Ovary (tissue), 9 donors: Measurements from ENCODE around the gene OPCML. TPM values are rescaled to one million over a fixed set of nuclear protein-coding genes. Genes with fewer than 3 reads are reported as not detected.

Experiments
- DNase-seq, 5 donors: peaks; one replicate each; pipeline ENCODE4 v3.0.0-alpha.2; 2019 to 2020
- H3K27ac ChIP-seq, 2 donors: fragments of 200-600 bp; one replicate each; pipeline versions ENCODE4 v1.5.1 to v1.8.0; 2019 to 2022
- H3K27me3 ChIP-seq: fragments of 200-600 bp; one replicate; pipeline ENCODE4 v1.8.0; 2022
- H3K36me3 ChIP-seq: fragments of 200-600 bp; sonication (generic); one replicate; pipeline ENCODE4 v1.5.1; 2019
- H3K4me1 ChIP-seq: one replicate; pipeline ENCODE4 v1.8.1; 2013; ENCODE audit warnings: mild to moderate bottlenecking, moderate library complexity; ENCODE audit not compliant: insufficient read depth
- H3K4me3 ChIP-seq: fragments of 200-600 bp; sonication (generic); one replicate; pipeline ENCODE4 v1.5.1; 2017
- H3K9me3 ChIP-seq, 2 donors: fragments of 200-600 bp in 1 of 2; sonication (generic) in 1 of 2; one replicate each; pipeline versions ENCODE4 v1.5.1 to v1.8.1; 2013 to 2019; ENCODE audit warnings: mild to moderate bottlenecking in 1 of 2, moderate library complexity in 1 of 2
- CTCF ChIP-seq, 3 donors: fragments of 450-650 bp in 2 of 3; fragments of 200-600 bp in 1 of 3; IDR thresholded peaks; one replicate each; pipeline versions ENCODE4 v1.5.1 to v1.8.0; 2016 to 2022; ENCODE audit warnings: antibody characterized with exemption in 3 of 3, mild to moderate bottlenecking in 1 of 3
- EP300 ChIP-seq: sonication (generic); formaldehyde crosslinking; IDR thresholded peaks from one replicate; pipeline ENCODE4 v1.6.1; 2017; ENCODE audit warnings: antibody characterized with exemption
- POLR2A ChIP-seq: fragments of 450-650 bp; IDR thresholded peaks from one replicate; pipeline ENCODE4 v1.6.1; 2017; ENCODE audit warnings: antibody characterized with exemption, mild to moderate bottlenecking, moderate library complexity
- WGBS, 3 donors: extraction: QIAGEN DNeasy Blood & Tissue Kit in 1 of 3; methylation state at CpG; one replicate each; pipeline versions ENCODE4 v1.1.5 to v1.1.7; 2013 to 2017; 5-methylcytosine and 5-hydroxymethylcytosine counted together
- intact Hi-C, 4 donors: fragments of 100-400 bp; cut with DNase I; formaldehyde crosslinking; loops; one replicate each; pipeline versions ENCODE4 v1.11.0 to v1.15.1; 2022 to 2023
- polyA plus RNA-seq, 2 donors: library from polyadenylated mRNA; stranded (reverse); fragments of 200-250 nt in 1 of 2; fragments of 350-450 nt in 1 of 2; fragmentation: Illumina TruSeq in 1 of 2; extraction: RNeasy Lipid Tissue Mini Kit (QIAGEN cat#74804) in 1 of 2; gene quantifications; one replicate each; pipeline ENCODE4 v1.2.3, GENCODE V29; 2013 to 2014
- total RNA-seq, 7 donors: library from RNA; depleted of rRNA in 2 of 7; stranded (reverse); fragments of >200 nt in 2 of 7; fragmentation: NEBNext Ultra II Directional in 3 of 7; extraction: Animal tissue kit (Norgen Biotek cat#: 25700) in 3 of 7; gene quantifications; one replicate each; pipeline versions ENCODE4 v1.1.0 to v1.2.4, GENCODE V29; 2016 to 2023
- donor health status: DM: no; HTN: no; CAD: no; lungs with moderate emphysema.
- donor health status: DM: no; HTN: no; CAD: no.
- donor health status: Bipolar disorder and iron deficiency.
- donor health status: DM: yes; HTN: yes; CAD: no.
- donor health status: DM: no; HTN: no; CAD: no.
- donor health status: DM: yes; HTN: yes; CAD: no.

OPCML gene
- total and polyA plus RNA-seq, 9 donors = under 0.01 to 2.8 (median 0.32) TPM; not detected in 2

- 16 to 27% (median 19%) methylated on average over 5 of the region's 5 CpGs for WGBS, 3 donors
- no peak overlapping the region for H3K4me3 ChIP-seq
These were observed 543.9 kb downstream of the OPCML start for GRCh38 chr11:132988411-132988810.

GRCh38 chr11:132987936-132988335 is 544.4 kb downstream of the OPCML start:
- no peaks in the 10 kb centered on the region for H3K9me3 ChIP-seq
- WGBS, 3 donors = 8 to 13% (median 13%) methylated on average over 2 of the region's 2 CpGs
- H3K27ac ChIP-seq = no peak overlapping the region
- no peak overlapping the region for H3K4me3 ChIP-seq
- intact Hi-C loops = no loop called here
- no peaks in the 10 kb centered on the region for H3K4me1 ChIP-seq
- no peaks in the 10 kb centered on the region for H3K36me3 ChIP-seq
- no peak for DNase-seq
- no peak for TF ChIP-seq EP300
- no peak for TF ChIP-seq CTCF (IDR thresholded peaks at IDR 0.05)
- no peak for TF ChIP-seq POLR2A
- H3K27me3 ChIP-seq = no peaks in the 10 kb centered on the region

More at GRCh38 chr11:132988411-132988810, 543.9 kb downstream of the OPCML start:
- no peaks in the 10 kb centered on the region for H3K36me3 ChIP-seq
- DNase-seq = no peak
- TF ChIP-seq CTCF (IDR thresholded peaks at IDR 0.05) (no peak), POLR2A (no peak), EP300 (no peak)
- no peak overlapping the region for H3K27ac ChIP-seq
- intact Hi-C loops = no loop called here
- H3K4me1 ChIP-seq = no peaks in the 10 kb centered on the region
- H3K27me3 ChIP-seq = no peaks in the 10 kb centered on the region
- no peaks in the 10 kb centered on the region for H3K9me3 ChIP-seq

GRCh38 chr11:132983641-132983978 is 548.7 kb downstream of the OPCML start:
- H3K4me1 ChIP-seq = no peaks in the 10 kb centered on the region
- H3K36me3 ChIP-seq = no peaks in the 10 kb centered on the region
- H3K27ac ChIP-seq = no peak overlapping the region
- no peak overlapping the region for H3K4me3 ChIP-seq
- no peaks in the 10 kb centered on the region for H3K27me3 ChIP-seq
- 67 to 88% (median 74%) methylated on average over 1 of the region's 1 CpG for WGBS, 3 donors
- no peak for DNase-seq
- intact Hi-C loops = no loop called here
- H3K9me3 ChIP-seq = no peaks in the 10 kb centered on the region
- no peak for TF ChIP-seq EP300

GRCh38 chr11:132982772-132983640 is 549.3 kb downstream of the OPCML start:
- WGBS, 3 donors = 73 to 81% (median 78%) methylated on average over 7 of the region's 7 CpGs
- DNase-seq = no peak
- H3K27me3 ChIP-seq = no peaks in the 10 kb centered on the region
- TF ChIP-seq EP300 (no peak), CTCF (IDR thresholded peaks at IDR 0.05) (no peak), POLR2A (no peak)
- H3K36me3 ChIP-seq = no peaks in the 10 kb centered on the region
- no peak overlapping the region for H3K4me3 ChIP-seq
- no peaks in the 10 kb centered on the region for H3K4me1 ChIP-seq
- no peaks in the 10 kb centered on the region for H3K9me3 ChIP-seq
- intact Hi-C loops = no loop called here
- no peak overlapping the region for H3K27ac ChIP-seq
